ENCODE results near the gene DSC1.

The DSC1 gene

GRCh38 chr18:31205273-31205672 is 42.6 kb upstream of the DSC1 start:
- no peaks in the 10 kb centered on the region for H3K9me2 ChIP-seq (ENCODE audit: low read depth, low read length)
- H3K79me2 ChIP-seq (ENCODE audit: insufficient read depth, low read length) = no peaks in the 10 kb centered on the region
- H3K27ac ChIP-seq (ENCODE audit: low read depth, low read length, poor library complexity, severe bottlenecking) = no peak overlapping the region
- H3K27me3 ChIP-seq (ENCODE audit: insufficient read depth, low read length) = no peaks in the 10 kb centered on the region
- no peaks in the 10 kb centered on the region for H3K9me3 ChIP-seq (ENCODE audit: low read length)
- no peaks in the 10 kb centered on the region for H3K36me3 ChIP-seq (ENCODE audit: insufficient read depth, low read length)
- TF ChIP-seq CTCF (IDR thresholded peaks at IDR 0.05; ENCODE audit: low read length) (no peak), EZH2 (IDR thresholded peaks at IDR 0.05; ENCODE audit: borderline replicate concordance, low read length) (no peak)
- H3K4me1 ChIP-seq (ENCODE audit: insufficient read depth, low read length, severe bottlenecking) = no peaks in the 10 kb centered on the region
- H2AFZ ChIP-seq (ENCODE audit: low read length) = no peak overlapping the region
- H3F3A ChIP-seq (ENCODE audit: insufficient read depth, low read length) = no peaks in the 10 kb centered on the region
- H3K4me3 ChIP-seq (ENCODE audit: low read depth, low read length, poor library complexity, severe bottlenecking) = no peak overlapping the region
- no peak overlapping the region for H3K4me2 ChIP-seq (ENCODE audit: low read length)
- H4K20me1 ChIP-seq (ENCODE audit: insufficient read depth, low read length) = no peaks in the 10 kb centered on the region
- no peak overlapping the region for H3K9ac ChIP-seq (ENCODE audit: low read length)

GRCh38 chr18:31204833-31205232 is 42.2 kb upstream of the DSC1 start:
- Histone ChIP-seq H3K79me2 (ENCODE audit: insufficient read depth, low read length) (no peaks in the 10 kb centered on the region), H3K4me3 (ENCODE audit: low read depth, low read length, poor library complexity, severe bottlenecking) (no peak overlapping the region), H3K36me3 (ENCODE audit: insufficient read depth, low read length) (no peaks in the 10 kb centered on the region), H4K20me1 (ENCODE audit: insufficient read depth, low read length) (no peaks in the 10 kb centered on the region), H3K27me3 (ENCODE audit: insufficient read depth, low read length) (no peaks in the 10 kb centered on the region), H3K4me2 (ENCODE audit: low read length) (no peak overlapping the region), H3K9me2 (ENCODE audit: low read depth, low read length) (no peaks in the 10 kb centered on the region), H2AFZ (ENCODE audit: low read length) (no peak overlapping the region), H3K4me1 (ENCODE audit: insufficient read depth, low read length, severe bottlenecking) (no peaks in the 10 kb centered on the region), H3F3A (ENCODE audit: insufficient read depth, low read length) (no peaks in the 10 kb centered on the region), H3K27ac (ENCODE audit: low read depth, low read length, poor library complexity, severe bottlenecking) (no peak overlapping the region), H3K9me3 (ENCODE audit: low read length) (no peaks in the 10 kb centered on the region), H3K9ac (ENCODE audit: low read length) (no peak overlapping the region)
- TF ChIP-seq EZH2 (IDR thresholded peaks at IDR 0.05; ENCODE audit: borderline replicate concordance, low read length) = no peak
- TF ChIP-seq CTCF (IDR thresholded peaks at IDR 0.05; ENCODE audit: low read length) = no peak

- Histone ChIP-seq H2AFZ (ENCODE audit: low read length) (no peak overlapping the region), H3K9ac (ENCODE audit: low read length) (no peak overlapping the region)
Observed at GRCh38 chr18:31204166-31204565, 41.5 kb upstream of the DSC1 start.

More at GRCh38 chr18:31204166-31204565, 41.5 kb upstream of the DSC1 start:
- Histone ChIP-seq H3K4me3 (ENCODE audit: low read depth, low read length, poor library complexity, severe bottlenecking) (no peak overlapping the region), H3K79me2 (ENCODE audit: insufficient read depth, low read length) (no peaks in the 10 kb centered on the region), H3F3A (ENCODE audit: insufficient read depth, low read length) (no peaks in the 10 kb centered on the region), H3K4me2 (ENCODE audit: low read length) (no peak overlapping the region), H3K4me1 (ENCODE audit: insufficient read depth, low read length, severe bottlenecking) (no peaks in the 10 kb centered on the region), H3K9me3 (ENCODE audit: low read length) (no peaks in the 10 kb centered on the region), H3K27ac (ENCODE audit: low read depth, low read length, poor library complexity, severe bottlenecking) (no peak overlapping the region), H3K27me3 (ENCODE audit: insufficient read depth, low read length) (no peaks in the 10 kb centered on the region), H4K20me1 (ENCODE audit: insufficient read depth, low read length) (no peaks in the 10 kb centered on the region), H3K9me2 (ENCODE audit: low read depth, low read length) (no peaks in the 10 kb centered on the region), H3K36me3 (ENCODE audit: insufficient read depth, low read length) (no peaks in the 10 kb centered on the region)
- TF ChIP-seq CTCF (IDR thresholded peaks at IDR 0.05; ENCODE audit: low read length) = no peak
